Activated CD4-positive, alpha-beta T cell treated with anti-CD3 and anti-CD28 coated beads, Interleukin-2, amount 10 ng/mL, durations not matched to agents 7 days and 5 days (primary cell): Measurements from ENCODE around the gene LRCOL1. TPM values are rescaled to one million over a fixed set of nuclear protein-coding genes. Genes with fewer than 3 reads are reported as not detected.

Experiments used
- CTCF ChIA-PET: fragments of 350-600 bp; sonication (Branson Sonifier 250); formaldehyde crosslinking; loops from one replicate; lab custom pipeline; 2021; ENCODE audit warnings: antibody characterized with exemption; lab: Charles Lee
- POLR2A ChIA-PET: fragments of 350-600 bp; sonication (Branson Sonifier 250); formaldehyde crosslinking; loops from one replicate; lab custom pipeline; 2021; ENCODE audit warnings: antibody characterized with exemption; lab: Charles Lee
- DNase-seq: peaks from one replicate; pipeline ENCODE4 v3.0.0-alpha.2; 2020
- H3K27ac Mint-ChIP-seq: one replicate; pipeline ENCODE4 v1.8.0; 2021; ENCODE audit warnings: mild to moderate bottlenecking, moderate library complexity, mixed read lengths
- H3K27me3 Mint-ChIP-seq: one replicate; pipeline ENCODE4 v1.8.0; 2021; ENCODE audit warnings: mixed read lengths
- H3K36me3 Mint-ChIP-seq: one replicate; pipeline ENCODE4 v1.8.0; 2021; ENCODE audit warnings: low read depth, mixed read lengths
- H3K4me1 Mint-ChIP-seq: one replicate; pipeline ENCODE4 v1.8.0; 2021; ENCODE audit warnings: mixed read lengths
- H3K4me3 Mint-ChIP-seq: one replicate; pipeline ENCODE4 v1.8.0; 2021; ENCODE audit warnings: mild to moderate bottlenecking, moderate library complexity, mixed read lengths
- H3K9me3 Mint-ChIP-seq: one replicate; pipeline ENCODE4 v1.8.0; 2021; ENCODE audit warnings: mixed read lengths
- total RNA-seq, 2 experiments: library from RNA; stranded (reverse); gene quantifications; one replicate each; pipeline ENCODE4 v1.2.3, GENCODE V29; 2021

Gene LRCOL1
- total RNA-seq, 2 experiments from 2014 or later = not detected

DNA sequence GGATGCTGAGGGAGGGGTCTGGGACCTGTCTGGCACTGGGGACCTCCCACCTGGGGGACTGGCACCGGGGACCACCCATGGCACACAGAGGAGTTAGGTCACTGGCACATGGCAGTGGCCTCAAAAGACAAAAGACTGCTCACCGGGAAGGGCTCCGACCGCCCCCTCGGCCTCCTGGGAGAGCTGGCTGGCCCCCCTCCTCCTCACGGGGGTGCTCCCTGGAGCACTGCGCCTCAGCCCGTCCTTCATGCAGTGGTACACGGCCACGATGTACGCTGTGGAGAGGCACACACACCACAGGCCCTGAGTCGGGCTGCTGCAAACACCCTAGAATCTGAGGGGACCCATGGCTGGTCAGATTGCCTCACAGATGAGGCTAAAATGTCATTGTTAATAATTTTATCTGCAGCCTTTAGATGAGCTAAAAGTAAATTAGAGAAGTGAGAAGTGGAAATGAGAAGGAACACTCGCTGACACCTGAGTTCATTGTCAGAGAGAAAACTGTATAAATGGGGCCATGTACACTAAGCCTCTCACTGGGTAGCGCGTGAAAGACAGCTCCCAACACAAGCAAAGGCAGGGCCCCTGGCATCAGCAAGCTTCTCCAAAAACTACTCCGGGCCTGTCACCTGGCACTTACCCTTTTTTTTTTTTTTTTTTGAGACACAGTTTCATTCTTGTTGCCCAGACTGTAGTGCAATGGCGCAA lies 22.3 kb upstream of the LRCOL1 start:
- Mint-ChIP-seq H3K27ac (no peak overlapping the region), H3K4me1 (peaks cover 6% of the 10 kb centered on the region), H3K9me3 (no peaks in the 10 kb centered on the region), H3K36me3 (peaks cover 71% of the 10 kb centered on the region), H3K4me3 (no peak overlapping the region), H3K27me3 (no peaks in the 10 kb centered on the region)
- CTCF ChIA-PET = interaction anchor here (0.6 to 1.5 kb wide), 5 partner anchors 17 to 951 kb away, joined by 3 to 5 read pairs (median 3); no protein-coding TSS in a partner anchor
- POLR2A ChIA-PET = no interaction called here
- DNase-seq = no peak

DNA sequence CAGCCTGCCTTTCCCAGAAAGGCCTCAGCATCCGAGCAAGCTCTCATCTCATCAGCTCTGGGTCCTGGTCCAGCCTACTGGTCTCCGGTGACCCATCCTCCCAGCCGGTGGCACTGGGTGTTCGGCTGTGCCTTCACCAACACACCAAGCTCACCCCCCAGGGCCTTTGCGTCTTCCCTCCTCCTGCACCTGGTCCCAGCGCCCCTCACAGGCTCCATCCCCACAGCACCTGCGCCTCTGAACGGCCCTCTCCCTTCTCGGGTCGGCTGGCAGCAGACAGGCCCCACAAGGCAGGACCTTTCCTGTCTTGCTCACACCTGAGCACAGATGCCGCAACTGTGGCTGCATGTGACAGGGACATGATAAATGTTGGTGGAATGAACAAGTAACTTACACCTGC lies 21.3 kb upstream of the LRCOL1 start:
- Mint-ChIP-seq H3K27ac (no peak overlapping the region), H3K9me3 (no peaks in the 10 kb centered on the region), H3K36me3 (peaks cover 65% of the 10 kb centered on the region), H3K4me3 (no peak overlapping the region), H3K27me3 (no peaks in the 10 kb centered on the region), H3K4me1 (no peaks in the 10 kb centered on the region)
- POLR2A ChIA-PET = no interaction called here
- CTCF ChIA-PET = interaction anchor here (1.5 to 1.9 kb wide), 2 partner anchors 9 to 17 kb away, joined by 3 to 6 read pairs; no protein-coding TSS in a partner anchor
- no peak for DNase-seq

DNA sequence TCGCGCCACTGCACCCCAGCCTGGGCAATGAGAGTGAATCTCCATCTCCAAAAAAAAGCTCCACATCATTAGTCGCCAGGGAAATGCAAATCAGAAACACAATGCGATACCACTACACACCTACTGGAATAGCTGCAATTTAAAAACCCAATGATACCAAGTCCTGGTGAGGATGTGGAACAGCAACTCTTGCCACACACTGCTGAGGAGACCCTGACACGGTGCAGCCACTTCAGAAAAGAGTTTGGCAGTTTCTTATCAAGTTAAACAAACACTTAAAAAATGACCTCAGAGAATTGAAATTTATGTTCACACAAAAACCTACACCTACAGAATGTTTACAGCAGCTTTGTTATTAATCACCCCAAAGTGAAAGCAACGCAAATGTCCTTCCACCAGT lies 20.3 kb upstream of the LRCOL1 start:
- Mint-ChIP-seq H3K9me3 (no peaks in the 10 kb centered on the region), H3K4me3 (no peak overlapping the region), H3K27me3 (no peaks in the 10 kb centered on the region), H3K4me1 (no peaks in the 10 kb centered on the region), H3K36me3 (peaks cover 57% of the 10 kb centered on the region), H3K27ac (no peak overlapping the region)
- ChIA-PET CTCF (interaction anchor here (1.6 to 1.9 kb wide), 2 partner anchors 10 to 22 kb away, joined by 4 to 6 read pairs; no protein-coding TSS in a partner anchor), POLR2A (no interaction called here)
- no peak for DNase-seq

DNA sequence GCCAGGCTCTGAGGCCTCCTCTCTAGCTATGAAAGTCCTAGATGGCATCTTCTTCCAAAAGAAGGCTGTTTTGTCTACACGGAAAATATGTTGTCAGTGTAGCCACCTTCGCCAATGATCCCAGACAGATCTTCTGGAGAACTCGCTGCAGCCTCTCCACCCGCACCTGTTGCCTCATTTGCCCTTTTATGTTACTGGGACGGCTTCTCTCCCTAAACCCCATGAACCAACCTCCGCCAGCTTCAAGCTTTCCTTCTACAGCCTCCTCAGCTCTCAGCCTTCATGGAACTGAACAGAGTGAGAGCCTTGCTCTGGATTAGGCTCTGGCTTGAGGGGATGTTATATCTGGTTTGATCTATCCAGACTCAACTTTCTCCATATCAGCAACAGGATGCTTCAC lies 18.9 kb upstream of the LRCOL1 start:
- no peak overlapping the region for H3K27ac Mint-ChIP-seq
- H3K4me1 Mint-ChIP-seq = no peaks in the 10 kb centered on the region
- ChIA-PET CTCF (interaction anchor here (1.6 kb wide), 1 partner anchor 21 kb away, joined by 4 read pairs; no protein-coding TSS in a partner anchor), POLR2A (no interaction called here)
- no peaks in the 10 kb centered on the region for H3K9me3 Mint-ChIP-seq
- peaks cover 52% of the 10 kb centered on the region for H3K36me3 Mint-ChIP-seq
- H3K27me3 Mint-ChIP-seq = no peaks in the 10 kb centered on the region
- no peak for DNase-seq
- H3K4me3 Mint-ChIP-seq = no peak overlapping the region

DNA sequence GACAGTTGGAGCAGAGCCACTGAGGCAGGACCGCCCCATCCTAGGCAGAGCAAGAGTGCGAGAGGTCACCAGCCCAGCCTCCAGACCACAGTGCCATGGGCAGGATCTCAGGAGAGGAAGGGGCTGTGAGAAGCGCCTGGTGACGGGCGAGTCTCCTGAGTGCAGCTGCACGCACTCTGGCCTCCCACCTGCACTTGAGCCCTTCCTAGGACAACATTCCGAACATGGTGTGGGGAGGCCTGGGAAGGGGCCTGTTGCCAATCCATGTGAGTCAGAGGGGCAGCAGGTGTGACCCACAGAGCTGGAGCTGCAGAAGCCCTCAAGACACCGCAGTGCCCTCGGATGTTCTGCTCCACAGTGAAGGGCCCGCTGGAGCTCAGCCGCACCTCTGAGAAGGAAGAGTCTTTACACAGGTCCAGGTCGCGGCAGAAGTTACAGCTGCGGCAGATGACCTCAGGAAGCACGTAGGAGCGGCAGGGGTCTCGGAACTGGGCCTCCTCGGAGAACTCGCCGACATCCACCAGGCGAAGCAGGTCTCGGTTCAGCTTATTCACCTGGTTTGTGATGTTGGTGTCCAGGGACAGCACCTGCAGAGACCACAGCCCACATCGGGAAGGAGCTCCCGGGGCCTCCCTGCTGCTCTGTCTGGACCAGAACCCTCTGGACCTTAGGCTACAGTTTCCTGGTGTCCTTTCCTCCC lies 15.5 kb upstream of the LRCOL1 start:
- H3K36me3 Mint-ChIP-seq = peaks cover 29% of the 10 kb centered on the region
- no peaks in the 10 kb centered on the region for H3K9me3 Mint-ChIP-seq
- no peak overlapping the region for H3K27ac Mint-ChIP-seq
- H3K27me3 Mint-ChIP-seq = no peaks in the 10 kb centered on the region
- ChIA-PET CTCF (interaction anchor here (0.5 to 1.1 kb wide), 2 partner anchors 27 to 610 kb away, joined by 3 to 4 read pairs; no protein-coding TSS in a partner anchor), POLR2A (no interaction called here)
- peaks cover 7% of the 10 kb centered on the region for H3K4me1 Mint-ChIP-seq
- no peak for DNase-seq
- no peak overlapping the region for H3K4me3 Mint-ChIP-seq

DNA sequence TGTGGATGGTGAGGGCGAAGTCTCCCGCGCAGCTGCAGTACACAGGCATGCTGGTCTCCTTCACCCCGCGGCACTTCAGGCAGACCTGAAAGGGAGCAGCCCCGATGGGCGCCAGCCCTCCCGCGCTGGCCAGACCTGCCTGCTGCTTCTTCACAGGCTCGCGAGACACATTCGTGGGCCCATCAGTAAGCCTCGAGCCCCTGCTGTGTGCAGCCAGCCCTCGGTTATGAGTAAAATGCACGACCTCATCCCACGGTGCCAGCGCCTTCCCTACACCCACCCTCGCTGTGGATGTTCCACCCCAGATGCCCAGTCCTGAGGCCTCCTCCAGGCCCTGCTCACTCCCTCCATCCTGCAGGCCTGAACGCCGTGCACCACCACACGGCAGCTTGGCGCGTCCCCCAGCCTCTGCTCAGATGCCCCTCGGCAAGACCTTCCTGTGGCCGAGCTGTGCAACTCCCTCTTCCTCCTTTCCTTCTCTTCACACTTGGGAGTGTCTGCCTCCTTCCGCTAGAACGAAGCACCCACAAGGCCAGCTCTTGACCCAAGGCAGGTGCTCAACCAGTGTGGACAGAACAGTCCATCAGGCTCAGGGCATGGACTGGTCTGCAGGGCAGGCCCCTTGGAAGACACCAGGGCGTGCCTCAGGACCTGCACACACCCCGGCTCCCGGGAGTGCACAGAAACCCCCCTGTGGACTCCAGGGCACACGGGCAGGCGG lies 14.7 kb upstream of the LRCOL1 start:
- H3K36me3 Mint-ChIP-seq = peaks cover 22% of the 10 kb centered on the region
- POLR2A ChIA-PET = no interaction called here
- no peak overlapping the region for H3K4me3 Mint-ChIP-seq
- DNase-seq = no peak
- H3K27me3 Mint-ChIP-seq = peaks cover 3% of the 10 kb centered on the region
- H3K4me1 Mint-ChIP-seq = peaks cover 7% of the 10 kb centered on the region
- H3K9me3 Mint-ChIP-seq = no peaks in the 10 kb centered on the region
- CTCF ChIA-PET = interaction anchor here (1.1 kb wide), 1 partner anchor 26 kb away, joined by 3 read pairs; no protein-coding TSS in a partner anchor
- no peak overlapping the region for H3K27ac Mint-ChIP-seq

DNA sequence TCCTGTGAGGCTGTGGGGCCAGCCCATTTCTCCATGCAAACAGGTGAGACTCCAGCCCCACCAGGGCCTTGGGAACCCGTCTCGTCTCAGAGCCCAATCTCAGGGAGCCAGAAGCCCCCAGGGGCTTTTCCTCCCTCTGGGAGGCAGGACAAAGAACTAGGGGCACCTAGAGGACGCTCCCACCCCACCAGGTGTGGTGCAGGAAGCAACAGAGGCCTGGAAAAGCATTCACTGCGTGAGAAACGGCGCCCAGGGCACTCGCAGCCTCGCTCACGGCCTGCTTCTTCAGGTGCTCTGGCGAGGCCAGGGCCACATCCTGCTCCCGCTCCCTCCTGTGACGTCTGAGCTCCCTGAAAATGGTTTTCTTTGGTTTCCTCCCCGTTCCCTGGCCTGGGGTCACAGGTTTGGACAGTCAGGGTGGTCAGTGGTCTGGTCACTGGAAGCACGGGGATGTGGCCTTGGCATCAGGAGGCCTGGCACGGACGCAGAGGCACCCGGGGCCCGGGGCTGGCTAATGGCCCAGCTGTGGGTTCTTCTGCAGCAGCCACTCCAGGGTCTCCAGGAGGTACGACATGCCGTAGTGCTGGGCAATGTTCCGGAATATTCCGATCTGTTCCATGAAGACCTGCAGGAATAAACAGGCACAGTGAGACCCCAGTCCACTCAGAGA lies 13.9 kb upstream of the LRCOL1 start:
- H3K9me3 Mint-ChIP-seq = no peaks in the 10 kb centered on the region
- no peak overlapping the region for H3K4me3 Mint-ChIP-seq
- ChIA-PET POLR2A (no interaction called here), CTCF (no interaction called here)
- H3K27me3 Mint-ChIP-seq = peaks cover 3% of the 10 kb centered on the region
- no peak for DNase-seq
- H3K4me1 Mint-ChIP-seq = peaks cover 7% of the 10 kb centered on the region
- H3K27ac Mint-ChIP-seq = peak overlapping the region; percentile 19
- H3K36me3 Mint-ChIP-seq = peaks cover 15% of the 10 kb centered on the region

DNA sequence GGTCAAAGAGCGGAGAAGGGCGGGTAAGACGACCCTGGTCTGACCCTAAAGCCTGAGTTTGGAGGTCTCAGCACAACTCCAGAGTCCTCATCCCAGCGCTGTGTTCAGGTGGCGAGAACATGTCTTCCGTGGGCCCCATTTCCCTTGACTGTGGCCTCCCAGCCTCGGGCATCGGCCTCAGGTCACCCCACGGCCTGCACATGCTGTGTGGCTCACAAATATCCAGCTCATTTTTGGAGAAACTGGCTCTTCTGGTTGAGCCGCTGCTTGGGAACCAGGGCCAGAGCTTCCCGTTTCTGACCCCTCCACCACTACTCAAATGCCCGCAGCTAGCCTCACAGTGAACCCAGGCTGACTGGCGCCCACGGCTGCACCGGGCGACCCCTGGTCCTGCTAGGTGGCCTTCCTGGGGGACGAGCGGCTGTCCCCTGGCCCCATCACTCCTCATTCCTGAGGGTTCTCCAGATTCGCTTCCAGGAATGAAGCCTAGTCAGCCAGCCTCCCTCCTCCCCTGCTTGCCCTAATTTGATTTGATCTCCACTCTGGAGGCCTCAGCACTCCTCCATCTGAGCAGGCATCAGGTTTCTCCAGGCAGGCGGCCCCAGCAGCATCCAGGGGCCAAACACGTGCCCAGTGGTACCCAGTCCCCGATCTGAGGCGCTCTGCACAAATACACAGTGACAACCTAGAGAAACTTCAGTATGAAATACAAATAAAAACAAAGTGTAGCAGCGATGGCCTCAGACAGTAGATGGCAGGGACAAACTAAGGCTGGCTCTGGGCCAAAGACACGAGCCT lies 12.9 kb upstream of the LRCOL1 start:
- Mint-ChIP-seq H3K9me3 (no peaks in the 10 kb centered on the region), H3K36me3 (peaks cover 10% of the 10 kb centered on the region), H3K27me3 (peaks cover 3% of the 10 kb centered on the region), H3K4me1 (peaks cover 7% of the 10 kb centered on the region), H3K4me3 (no peak overlapping the region), H3K27ac (peak overlapping the region; percentile 57)
- ChIA-PET CTCF (interaction anchor here (1.3 kb wide), 1 partner anchor 14 kb away, joined by 3 read pairs; no protein-coding TSS in a partner anchor), POLR2A (no interaction called here)
- no peak for DNase-seq

DNA sequence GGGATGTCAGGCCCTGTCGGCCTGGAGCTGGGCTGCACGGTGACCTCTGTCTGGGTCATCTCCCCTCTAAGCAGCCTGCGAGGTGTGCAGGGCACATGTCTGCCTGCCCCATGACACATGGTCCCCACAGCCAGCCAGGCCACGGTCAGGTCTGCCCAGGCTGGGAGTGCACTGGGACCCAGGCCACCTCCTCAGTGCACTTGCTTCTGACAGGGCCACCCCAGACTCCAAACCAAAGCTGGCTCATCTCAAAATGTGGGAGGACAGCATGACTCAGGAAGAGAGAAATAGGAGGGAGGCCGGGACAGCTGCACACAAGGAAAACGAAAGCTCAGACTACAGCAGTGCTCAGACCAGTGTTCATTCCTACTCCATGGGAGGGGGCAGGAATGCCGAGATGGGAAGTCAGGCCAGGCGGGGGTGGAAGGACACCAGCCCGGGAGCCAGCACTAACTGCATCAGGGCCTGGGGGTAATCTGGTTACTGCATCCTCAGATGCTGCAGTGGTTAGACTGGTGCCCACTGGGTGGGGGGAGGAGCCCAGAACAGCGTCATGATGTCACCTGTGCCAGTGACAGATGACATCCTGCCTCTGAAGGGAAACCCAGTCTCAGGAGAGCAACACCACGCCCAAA lies 12.2 kb upstream of the LRCOL1 start:
- Mint-ChIP-seq H3K4me1 (peaks cover 9% of the 10 kb centered on the region), H3K27ac (peak overlapping the region; percentile 57), H3K9me3 (peaks cover 6% of the 10 kb centered on the region), H3K4me3 (no peak overlapping the region), H3K36me3 (peaks cover 16% of the 10 kb centered on the region), H3K27me3 (peaks cover 9% of the 10 kb centered on the region)
- ChIA-PET CTCF (interaction anchor here (1.3 kb wide), 1 partner anchor 14 kb away, joined by 3 read pairs; no protein-coding TSS in a partner anchor), POLR2A (no interaction called here)
- DNase-seq = peak; percentile 19

DNA sequence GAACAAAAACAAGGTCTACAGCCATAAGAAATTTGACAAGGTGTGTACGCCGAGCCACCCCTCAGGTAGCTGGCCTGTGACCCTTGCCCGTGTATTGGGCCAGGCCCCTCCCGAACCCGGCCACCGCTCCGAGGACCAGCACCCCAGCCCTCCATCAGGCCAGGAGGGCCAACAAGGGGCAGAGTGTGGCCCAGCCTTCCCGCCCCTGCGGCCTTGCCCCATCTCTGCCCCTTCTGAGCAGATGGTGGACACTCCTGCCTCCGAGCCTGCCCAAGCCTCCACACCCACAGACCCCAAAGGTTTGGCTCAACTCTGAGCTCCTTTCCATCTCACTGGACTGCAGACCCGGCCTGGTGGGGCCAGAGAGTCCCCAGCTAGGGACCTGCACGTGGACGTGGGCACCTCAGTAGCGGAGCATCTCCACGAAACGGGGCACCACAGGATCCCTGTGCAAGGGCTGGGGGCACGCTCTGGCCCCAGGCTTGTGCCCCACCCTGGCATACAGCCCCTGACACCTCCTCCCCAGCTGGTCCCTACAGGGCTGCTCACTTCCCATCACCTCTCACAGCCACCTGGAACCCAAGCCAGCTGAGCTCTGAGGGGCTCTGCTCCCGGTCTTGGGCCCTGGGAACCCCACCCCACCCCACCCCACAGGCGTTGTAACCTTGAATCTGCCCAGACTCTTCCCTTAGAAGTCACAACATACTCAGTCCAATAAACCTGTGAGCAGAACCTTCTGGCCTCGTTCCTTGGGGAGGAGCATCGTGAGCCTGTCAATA lies 11.5 kb upstream of the LRCOL1 start:
- peaks cover 20% of the 10 kb centered on the region for H3K36me3 Mint-ChIP-seq
- H3K4me1 Mint-ChIP-seq = peaks cover 9% of the 10 kb centered on the region
- ChIA-PET CTCF (interaction anchor here (1.3 kb wide), 1 partner anchor 15 kb away, joined by 3 read pairs; no protein-coding TSS in a partner anchor), POLR2A (no interaction called here)
- peaks cover 17% of the 10 kb centered on the region for H3K27me3 Mint-ChIP-seq
- peaks cover 7% of the 10 kb centered on the region for H3K9me3 Mint-ChIP-seq
- H3K27ac Mint-ChIP-seq = peak overlapping the region; percentile 55
- no peak for DNase-seq
- no peak overlapping the region for H3K4me3 Mint-ChIP-seq
